Lung (tissue), 12 donors: Measurements from ENCODE around the gene RADX. TPM values are rescaled to one million over a fixed set of nuclear protein-coding genes. Genes with fewer than 3 reads are reported as not detected.

Source experiments
- ATAC-seq: fragments of 200-7000 bp; cut with Tn5 transposase; one replicate; pipeline ENCODE4 v1.9.1; 2020; ENCODE audit warnings: moderate number of reproducible peaks; ENCODE audit not compliant: insufficient read depth, low FRiP score
- DNase-seq, 3 donors: peaks; one replicate each; pipeline ENCODE4 v3.0.0-alpha.2; 2013 to 2017
- H3K27ac ChIP-seq, 2 donors: one replicate each; pipeline ENCODE4 v1.5.1; 2013; ENCODE audit warnings: mild to moderate bottlenecking in 2 of 2, moderate library complexity in 2 of 2, control low read depth in 1 of 2, inconsistent platforms in 1 of 2, low read depth in 1 of 2, low read length in 1 of 2
- H3K27me3 ChIP-seq, 3 donors: one replicate each; pipeline ENCODE4 v1.5.1; 2013; ENCODE audit warnings: low read length in 2 of 3; ENCODE audit not compliant: control insufficient read depth in 3 of 3, insufficient read depth in 3 of 3
- H3K36me3 ChIP-seq, 4 donors: one replicate each; pipeline ENCODE4 v1.5.1; 2013; ENCODE audit warnings: low read length in 4 of 4, mild to moderate bottlenecking in 1 of 4, moderate library complexity in 1 of 4; ENCODE audit not compliant: control insufficient read depth in 4 of 4, insufficient read depth in 4 of 4
- H3K4me1 ChIP-seq, 5 donors: one replicate each; pipeline ENCODE4 v1.5.1; 2013; ENCODE audit warnings: low read length in 5 of 5, mild to moderate bottlenecking in 2 of 5, moderate library complexity in 1 of 5; ENCODE audit not compliant: control insufficient read depth in 5 of 5, insufficient read depth in 5 of 5
- H3K4me3 ChIP-seq: one replicate; pipeline ENCODE4 v1.5.1; 2013; ENCODE audit warnings: mild to moderate bottlenecking, control low read depth, moderate library complexity
- H3K9ac ChIP-seq, 2 donors: one replicate each; pipeline ENCODE4 v1.5.1; 2013; ENCODE audit warnings: low read length in 2 of 2, control low read depth in 1 of 2; ENCODE audit not compliant: insufficient read depth in 1 of 2
- H3K9me3 ChIP-seq, 4 donors: one replicate each; pipeline ENCODE4 v1.5.1; 2013; ENCODE audit warnings: low read length in 3 of 4, mild to moderate bottlenecking in 1 of 4, moderate library complexity in 1 of 4; ENCODE audit not compliant: control insufficient read depth in 4 of 4, insufficient read depth in 3 of 4
- WGBS, 2 donors: extraction: QIAGEN DNeasy Blood & Tissue Kit; methylation state at CpG; one replicate each; pipeline ENCODE4 v1.1.7; 2013; 5-methylcytosine and 5-hydroxymethylcytosine counted together
- polyA plus RNA-seq, 2 donors: library from polyadenylated mRNA; stranded (reverse); fragments of 200-250 nt; gene quantifications; one replicate each; pipeline ENCODE4 v1.2.1, GENCODE V29; 2013
- total RNA-seq, 2 donors: library from RNA; depleted of rRNA in 1 of 2; stranded (reverse); fragments of >200 nt in 1 of 2; gene quantifications; one replicate each; pipeline ENCODE4 v1.2.1, GENCODE V29; 2014 to 2021
- TF ChIP-seq, protein P1 (sequence below): IDR thresholded peaks from 2 replicates; pipeline ENCODE4 v1.5.1; 2012; ENCODE audit warnings: mild to moderate bottlenecking; ENCODE audit errors: control extremely low read depth, extremely low read depth
- donor health status: control.
- donor health status: control.
- donor health status: Bipolar disorder and iron deficiency.
- donor health status: healthy.
- donor health status: DM: yes; HTN: yes; CAD: no.

The RADX gene
- total and polyA plus RNA-seq, 4 donors, result 2.6 to 9.2 (median 5.7) TPM

DNA sequence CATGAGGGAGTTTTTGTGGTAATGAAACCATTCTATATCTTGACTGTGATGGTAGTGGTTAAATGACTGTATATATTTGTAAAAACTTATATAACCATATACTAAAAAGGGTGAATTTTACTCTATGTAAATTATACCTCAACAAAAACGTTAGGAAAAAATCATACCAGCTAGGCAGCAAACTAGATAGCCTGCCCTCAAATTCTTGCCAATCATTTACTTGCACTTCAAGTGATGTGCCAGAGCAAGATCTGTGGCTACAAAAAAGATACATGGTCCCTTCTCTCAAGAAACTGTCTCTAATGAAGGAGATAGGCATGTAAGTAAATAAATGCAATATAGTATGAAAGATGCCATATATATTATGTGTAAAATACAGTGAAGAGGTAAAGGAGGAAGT, 104.7 kb downstream of the RADX start:
- 34 to 62% methylated on average over 1 of the region's 1 CpG for WGBS, 2 donors
- TF ChIP-seq, protein P1, sequence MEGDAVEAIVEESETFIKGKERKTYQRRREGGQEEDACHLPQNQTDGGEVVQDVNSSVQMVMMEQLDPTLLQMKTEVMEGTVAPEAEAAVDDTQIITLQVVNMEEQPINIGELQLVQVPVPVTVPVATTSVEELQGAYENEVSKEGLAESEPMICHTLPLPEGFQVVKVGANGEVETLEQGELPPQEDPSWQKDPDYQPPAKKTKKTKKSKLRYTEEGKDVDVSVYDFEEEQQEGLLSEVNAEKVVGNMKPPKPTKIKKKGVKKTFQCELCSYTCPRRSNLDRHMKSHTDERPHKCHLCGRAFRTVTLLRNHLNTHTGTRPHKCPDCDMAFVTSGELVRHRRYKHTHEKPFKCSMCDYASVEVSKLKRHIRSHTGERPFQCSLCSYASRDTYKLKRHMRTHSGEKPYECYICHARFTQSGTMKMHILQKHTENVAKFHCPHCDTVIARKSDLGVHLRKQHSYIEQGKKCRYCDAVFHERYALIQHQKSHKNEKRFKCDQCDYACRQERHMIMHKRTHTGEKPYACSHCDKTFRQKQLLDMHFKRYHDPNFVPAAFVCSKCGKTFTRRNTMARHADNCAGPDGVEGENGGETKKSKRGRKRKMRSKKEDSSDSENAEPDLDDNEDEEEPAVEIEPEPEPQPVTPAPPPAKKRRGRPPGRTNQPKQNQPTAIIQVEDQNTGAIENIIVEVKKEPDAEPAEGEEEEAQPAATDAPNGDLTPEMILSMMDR, result no peak
- Histone ChIP-seq H3K4me3 (no peak overlapping the region), H3K27me3 (peaks cover 0 to 29% (median 9%) of the 10 kb centered on the region in 3 donors), H3K27ac (no peak overlapping the region), H3K9me3 (no peaks in the 10 kb centered on the region), H3K36me3 (no peaks in the 10 kb centered on the region), H3K9ac (no peak overlapping the region), H3K4me1 (no peaks in the 10 kb centered on the region)
- no peak for ATAC-seq
- DNase-seq, result no peak

DNA sequence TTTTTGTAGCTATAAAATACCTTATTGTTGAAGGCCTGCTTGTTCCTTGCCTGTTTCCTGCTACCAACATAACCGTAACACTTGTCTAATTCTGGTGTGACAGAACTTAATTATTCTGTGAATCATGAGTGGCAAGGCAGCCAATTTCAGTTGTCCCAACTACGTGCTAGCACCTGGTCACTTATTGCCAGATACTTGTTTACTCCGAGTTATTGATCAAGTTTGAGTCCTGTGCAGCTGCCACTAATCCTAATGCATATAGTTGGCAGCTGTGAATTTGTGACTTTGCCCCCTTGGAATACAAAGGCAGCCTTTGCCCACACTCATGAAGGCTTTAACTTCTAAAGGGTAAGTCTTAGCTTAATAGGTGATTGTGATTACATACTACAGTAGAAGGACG, 106.9 kb downstream of the RADX start:
- no peak overlapping the region for H3K4me3 ChIP-seq
- no peaks in the 10 kb centered on the region for H3K4me1 ChIP-seq
- WGBS, 2 donors, result 66 to 91% methylated on average over 4 of the region's 4 CpGs
- H3K27me3 ChIP-seq, result peaks cover 0 to 36% (median 14%) of the 10 kb centered on the region in 3 donors
- no peak overlapping the region for H3K9ac ChIP-seq
- no peak for DNase-seq
- no peak for ATAC-seq
- TF ChIP-seq, protein P1, result no peak
- H3K9me3 ChIP-seq, result no peaks in the 10 kb centered on the region
- no peaks in the 10 kb centered on the region for H3K36me3 ChIP-seq
- no peak overlapping the region for H3K27ac ChIP-seq

DNA sequence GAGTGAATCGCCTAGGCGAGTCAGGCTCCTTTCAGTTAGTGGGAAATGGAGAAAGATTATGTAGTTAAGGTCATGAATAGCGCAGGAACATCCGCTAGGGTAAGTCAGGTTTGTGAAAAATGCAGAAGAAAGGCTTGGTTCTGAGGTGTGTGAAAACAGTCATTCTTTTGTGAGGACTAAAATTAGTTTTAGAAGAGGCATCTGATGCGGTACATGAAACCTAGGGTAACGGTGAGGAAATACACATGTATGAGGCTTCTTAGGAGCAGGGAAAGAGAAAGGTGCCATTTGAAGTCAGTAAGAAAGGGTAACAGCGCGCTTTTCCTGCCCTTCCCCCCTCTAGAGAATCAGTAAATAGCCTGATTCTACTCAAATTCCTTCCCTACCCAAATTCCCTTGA, 114.2 kb downstream of the RADX start:
- TF ChIP-seq, protein P1, result no peak
- Histone ChIP-seq H3K27ac (no peak overlapping the region), H3K27me3 (peaks cover 0 to 66% (median 49%) of the 10 kb centered on the region in 3 donors), H3K36me3 (no peaks in the 10 kb centered on the region), H3K4me3 (no peak overlapping the region), H3K4me1 (peaks cover 0 to 3% (median 0%) of the 10 kb centered on the region in 5 donors), H3K9me3 (no peaks in the 10 kb centered on the region), H3K9ac (peak overlapping the region in 1 of 2 donors; percentile 32)
- WGBS, 2 donors, result 9 to 23% methylated on average over 8 of the region's 8 CpGs
- ATAC-seq (no peak), DNase-seq (peak in 1 of 3 donors; percentile 10)
